Lower leg skin (tissue), 4 donors: ENCODE results near the gene RBM3. TPM values are rescaled to one million over a fixed set of nuclear protein-coding genes. Genes with fewer than 3 reads are reported as not detected.

ENCODE experiments used
- DNase-seq, 2 donors: peaks; one replicate each; pipeline ENCODE4 v3.0.0-alpha.2; 2019; ENCODE audit warnings: low spot score in 2 of 2
- H3K4me3 ChIP-seq: fragments of 200-600 bp; sonication (generic); 2 replicates; pipeline ENCODE4 v1.5.1; 2017; ENCODE audit warnings: mild to moderate bottlenecking, low read depth; ENCODE audit not compliant: poor library complexity, severe bottlenecking
- POLR2A ChIP-seq, 2 donors: fragments of 450-650 bp; IDR thresholded peaks; one replicate each; pipeline ENCODE4 v1.6.1; 2016 to 2017; ENCODE audit warnings: antibody characterized with exemption in 2 of 2, mild to moderate bottlenecking in 1 of 2, moderate library complexity in 1 of 2
- WGBS, 2 donors: methylation state at CpG; one replicate each; pipeline ENCODE4 v1.1.5; 2018; 5-methylcytosine and 5-hydroxymethylcytosine counted together
- intact Hi-C: fragments of 100-400 bp; cut with DNase I; formaldehyde crosslinking; loops from one replicate; pipeline ENCODE4 v1.15.0; 2023; ENCODE audit warnings: low total_unique reads
- total RNA-seq, 4 donors: library from RNA; depleted of rRNA; stranded (reverse); fragments of >200 nt; gene quantifications; one replicate each; pipeline ENCODE4 v1.1.0, GENCODE V29; 2016
- TF ChIP-seq, protein P1 (sequence below), 3 donors: fragments of 450-650 bp; IDR thresholded peaks; one replicate each; pipeline ENCODE4 v1.5.1; 2016; ENCODE audit warnings: antibody characterized with exemption in 3 of 3, mild to moderate bottlenecking in 3 of 3, moderate library complexity in 2 of 3

RBM3 gene
- total RNA-seq, 4 donors from 2014 or later, result 162 to 207 (median 198) TPM

DNA sequence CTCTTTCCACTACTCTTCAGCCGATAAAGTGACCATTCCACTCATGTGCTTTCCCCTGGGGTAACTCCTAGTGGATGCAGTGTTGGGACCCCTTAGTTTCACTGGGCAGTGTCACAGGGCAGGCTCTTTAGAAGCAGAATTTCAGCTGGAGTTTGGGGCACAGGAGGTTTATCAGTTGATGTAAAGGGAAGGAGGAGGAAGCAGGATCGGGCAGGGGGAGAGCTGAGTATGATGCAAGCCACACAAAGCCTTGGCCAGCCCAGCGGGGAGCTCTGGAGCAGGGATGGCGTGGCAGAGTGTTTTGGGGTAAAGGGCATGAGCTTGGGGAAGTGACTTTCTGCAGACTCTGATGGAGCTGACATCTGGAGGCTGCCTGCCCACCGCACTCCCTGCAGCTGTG, 42.3 kb downstream of the RBM3 start:
- 48 to 65% methylated on average over 5 of the region's 5 CpGs for WGBS, 2 donors
- DNase-seq, result peak in 1 of 2 donors; percentile 61
- H3K4me3 ChIP-seq, result no peak overlapping the region
- TF ChIP-seq, protein P1, sequence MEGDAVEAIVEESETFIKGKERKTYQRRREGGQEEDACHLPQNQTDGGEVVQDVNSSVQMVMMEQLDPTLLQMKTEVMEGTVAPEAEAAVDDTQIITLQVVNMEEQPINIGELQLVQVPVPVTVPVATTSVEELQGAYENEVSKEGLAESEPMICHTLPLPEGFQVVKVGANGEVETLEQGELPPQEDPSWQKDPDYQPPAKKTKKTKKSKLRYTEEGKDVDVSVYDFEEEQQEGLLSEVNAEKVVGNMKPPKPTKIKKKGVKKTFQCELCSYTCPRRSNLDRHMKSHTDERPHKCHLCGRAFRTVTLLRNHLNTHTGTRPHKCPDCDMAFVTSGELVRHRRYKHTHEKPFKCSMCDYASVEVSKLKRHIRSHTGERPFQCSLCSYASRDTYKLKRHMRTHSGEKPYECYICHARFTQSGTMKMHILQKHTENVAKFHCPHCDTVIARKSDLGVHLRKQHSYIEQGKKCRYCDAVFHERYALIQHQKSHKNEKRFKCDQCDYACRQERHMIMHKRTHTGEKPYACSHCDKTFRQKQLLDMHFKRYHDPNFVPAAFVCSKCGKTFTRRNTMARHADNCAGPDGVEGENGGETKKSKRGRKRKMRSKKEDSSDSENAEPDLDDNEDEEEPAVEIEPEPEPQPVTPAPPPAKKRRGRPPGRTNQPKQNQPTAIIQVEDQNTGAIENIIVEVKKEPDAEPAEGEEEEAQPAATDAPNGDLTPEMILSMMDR (IDR thresholded peaks at IDR 0.05), result no peak
- TF ChIP-seq POLR2A (IDR thresholded peaks at IDR 0.05), result no peak
- intact Hi-C loops, result no loop called here

DNA sequence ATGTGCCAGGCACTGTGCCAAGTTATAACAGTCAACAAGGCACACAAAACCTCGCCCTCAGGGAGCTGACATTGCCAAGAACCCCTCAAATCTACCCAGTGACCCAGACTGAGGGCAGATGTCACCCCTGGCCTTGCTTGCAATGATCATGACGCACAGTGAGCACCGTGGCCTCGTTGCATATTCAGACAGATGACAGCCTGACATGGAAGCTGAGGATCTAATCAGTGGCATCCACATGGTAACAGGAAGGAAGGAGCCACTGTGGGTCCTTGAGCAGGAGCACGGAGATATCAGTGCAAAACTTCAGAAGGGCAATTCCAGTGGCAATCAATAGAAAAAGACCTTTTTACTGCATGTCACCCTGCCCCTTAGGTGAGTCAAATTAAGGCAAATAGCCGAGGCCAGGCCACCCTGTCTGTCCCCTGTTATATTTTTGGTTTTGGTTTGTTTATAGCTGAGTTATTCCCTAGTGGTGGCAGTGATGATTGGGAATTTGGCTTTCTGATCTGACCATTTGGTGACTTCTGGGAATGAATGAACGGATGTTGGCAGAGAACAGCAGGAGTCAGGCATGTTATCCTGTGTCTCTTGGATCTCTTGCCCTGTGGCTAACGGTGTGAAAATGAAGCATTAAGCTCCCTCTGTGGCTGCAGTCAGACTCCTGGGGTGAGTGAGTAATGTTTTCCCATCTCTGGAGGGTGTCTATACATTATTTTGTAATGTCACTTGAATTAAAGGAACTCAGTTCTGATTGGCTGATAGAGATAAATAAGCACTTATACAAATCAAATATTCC, 43.5 kb downstream of the RBM3 start:
- WGBS, 2 donors, result 32 to 47% methylated on average over 6 to 8 of the region's 8 CpGs
- TF ChIP-seq, protein P1 (IDR thresholded peaks at IDR 0.05), result no peak
- TF ChIP-seq POLR2A (IDR thresholded peaks at IDR 0.05), result no peak
- peak in 1 of 2 donors; percentile 61 for DNase-seq
- intact Hi-C loops, result no loop called here
- no peak overlapping the region for H3K4me3 ChIP-seq

DNA sequence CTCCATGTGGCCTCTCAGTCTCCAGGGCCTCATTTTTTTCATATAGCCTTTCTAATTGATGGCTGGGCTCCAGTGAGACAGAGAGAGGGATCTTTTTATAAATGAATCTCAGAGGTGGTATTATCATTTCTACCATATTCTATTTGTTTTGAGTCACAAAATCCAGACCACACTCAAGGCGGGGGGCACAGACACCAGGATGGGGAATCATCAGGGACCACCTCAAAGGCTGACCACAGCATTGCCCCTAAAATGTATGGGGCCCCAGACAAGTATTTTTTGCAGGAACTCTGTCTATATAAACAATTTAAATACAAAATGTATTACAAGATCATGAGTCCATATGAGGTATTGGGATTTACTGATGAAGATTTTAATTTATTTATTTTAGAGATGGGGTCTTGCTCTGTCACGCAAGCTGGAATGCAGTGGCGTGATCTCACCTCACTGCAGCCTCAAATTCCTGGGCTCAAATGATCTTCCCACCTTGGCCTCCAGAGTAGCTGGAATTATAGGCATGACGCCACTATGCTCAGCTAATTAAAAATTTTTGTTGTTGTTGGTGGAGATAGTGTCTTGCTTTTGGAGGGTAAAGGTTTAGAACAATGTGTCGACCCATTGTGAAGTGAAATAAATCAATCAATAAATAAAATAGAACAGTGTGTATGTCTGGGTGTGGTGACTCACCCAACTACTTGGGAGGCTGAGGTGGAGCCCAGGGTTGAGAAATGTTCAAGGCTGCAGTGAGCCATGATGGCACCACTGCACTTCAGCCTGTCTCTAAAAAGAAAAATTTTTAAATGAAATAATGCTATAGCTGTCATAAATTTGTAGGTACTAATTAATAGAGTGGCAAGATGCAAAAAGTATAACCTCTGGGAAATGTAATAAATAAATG, 52.4 kb downstream of the RBM3 start:
- intact Hi-C loops, result no loop called here
- TF ChIP-seq POLR2A (IDR thresholded peaks at IDR 0.05), result no peak
- TF ChIP-seq, protein P1 (IDR thresholded peaks at IDR 0.05), result no peak
- H3K4me3 ChIP-seq, result no peak overlapping the region
- DNase-seq, result peak in 1 of 2 donors; percentile 13
- 80 to 83% methylated on average over 5 of the region's 5 CpGs for WGBS, 2 donors

Other genes with a start within 250 kb of the RBM3 start
- gene SSX3, start 217.8 kb upstream of the RBM3 start, total RNA-seq, result not detected
- not detected for gene SSX4, start 190.9 kb upstream of the RBM3 start, total RNA-seq
- not detected for gene SSX4B, start 162.5 kb upstream of the RBM3 start, total RNA-seq
- gene SLC38A5, start 104.2 kb upstream of the RBM3 start, total RNA-seq, result 10 to 100 TPM; 21.8 to 34.2 (median 25.4) TPM
- gene FTSJ1, start 98.3 kb upstream of the RBM3 start, total RNA-seq, result 10 to 100 TPM; 29.8 to 46.4 (median 42.2) TPM
- 10 to 100 TPM; 18.6 to 32.0 (median 23.2) TPM for gene PORCN, start 65.5 kb upstream of the RBM3 start, total RNA-seq
- gene EBP, start 52.7 kb upstream of the RBM3 start, total RNA-seq, result 10 to 100 TPM; 43.5 to 87.0 (median 64.1) TPM
- gene TBC1D25, start 34.8 kb upstream of the RBM3 start, total RNA-seq, result 10 to 100 TPM; 11.6 to 43.8 (median 16.2) TPM
- 100 to 1,000 TPM in 3 of 4 donors, 10 to 100 TPM in 1; 87.8 to 143 (median 121) TPM for gene WDR13, start 23.0 kb downstream of the RBM3 start, total RNA-seq
- 1 to 10 TPM; 1.3 to 4.1 (median 3.2) TPM for gene WAS, start 109.3 kb downstream of the RBM3 start, total RNA-seq
- gene SUV39H1, start 122.2 kb downstream of the RBM3 start, total RNA-seq, result 10 to 100 TPM in 1 of 4 donors, 1 to 10 TPM in 3; 6.7 to 15.0 (median 9.2) TPM
- not detected for gene GLOD5, start 187.3 kb downstream of the RBM3 start, total RNA-seq
- not detected for gene GATA1, start 212.1 kb downstream of the RBM3 start, total RNA-seq
- 10 to 100 TPM; 55.3 to 90.2 (median 67.9) TPM for gene HDAC6, start 227.6 kb downstream of the RBM3 start, total RNA-seq